HG03378 (cell line): ENCODE measurements around the gene TSC22D3.

Experiments used
- ATAC-seq: cut with Tn5 transposase; IDR thresholded peaks from one replicate; pipeline ENCODE4 v1.9.1; 2021; ENCODE audit warnings: mild to moderate bottlenecking, moderate library complexity; ENCODE audit not compliant: unreplicated experiment

Gene TSC22D3

GRCh38 chrX:107760304-107761077 lies 15.1 kb downstream of the TSC22D3 start:
- no peak for ATAC-seq

GRCh38 chrX:107758231-107758766 lies 17.3 kb downstream of the TSC22D3 start:
- no peak for ATAC-seq

GRCh38 chrX:107755721-107756120 lies 19.9 kb downstream of the TSC22D3 start:
- no peak for ATAC-seq

GRCh38 chrX:107753187-107753586 lies 22.4 kb downstream of the TSC22D3 start:
- no peak for ATAC-seq

GRCh38 chrX:107752714-107753113 lies 22.9 kb downstream of the TSC22D3 start:
- ATAC-seq, result no peak

GRCh38 chrX:107752043-107752442 lies 23.5 kb downstream of the TSC22D3 start:
- ATAC-seq, result no peak

GRCh38 chrX:107750861-107751445 lies 24.6 kb downstream of the TSC22D3 start:
- no peak for ATAC-seq

- ATAC-seq, result no peak
Observed at GRCh38 chrX:107750263-107750662, 25.3 kb downstream of the TSC22D3 start.

- no peak for ATAC-seq
Observed at GRCh38 chrX:107748506-107748905, 27.1 kb downstream of the TSC22D3 start.

GRCh38 chrX:107747596-107748161 lies 27.9 kb downstream of the TSC22D3 start:
- ATAC-seq, result no peak

GRCh38 chrX:107744868-107745267 lies 30.7 kb downstream of the TSC22D3 start:
- ATAC-seq, result no peak

- ATAC-seq, result no peak
Observed at GRCh38 chrX:107743995-107744394, 31.6 kb downstream of the TSC22D3 start.

GRCh38 chrX:107742700-107743191 lies 32.8 kb downstream of the TSC22D3 start:
- no peak for ATAC-seq

GRCh38 chrX:107741404-107741790 lies 34.2 kb downstream of the TSC22D3 start:
- ATAC-seq, result no peak

- no peak for ATAC-seq
Observed at GRCh38 chrX:107739541-107739940, 36.0 kb downstream of the TSC22D3 start.

GRCh38 chrX:107738768-107739167 lies 36.8 kb downstream of the TSC22D3 start:
- no peak for ATAC-seq

GRCh38 chrX:107738272-107738671 lies 37.3 kb downstream of the TSC22D3 start:
- ATAC-seq, result no peak

GRCh38 chrX:107736781-107737531 lies 38.6 kb downstream of the TSC22D3 start:
- ATAC-seq, result no peak

GRCh38 chrX:107734646-107735045 lies 40.9 kb downstream of the TSC22D3 start:
- no peak for ATAC-seq

GRCh38 chrX:107733686-107734085 lies 41.9 kb downstream of the TSC22D3 start:
- no peak for ATAC-seq

GRCh38 chrX:107731831-107732502 lies 43.6 kb downstream of the TSC22D3 start:
- no peak for ATAC-seq
